Hepatocyte (in vitro differentiated cells): ENCODE results near the gene TMEM31. TPM values are rescaled to one million over a fixed set of nuclear protein-coding genes. Genes with fewer than 3 reads are reported as not detected.

ENCODE experiments used
- DNase-seq: peaks from one replicate; pipeline ENCODE4 v3.0.0-alpha.2; 2016; ENCODE audit warnings: low spot score
- H2AFZ ChIP-seq: fragments of 200-600 bp; sonication (generic); 2 replicates; pipeline ENCODE4 v1.6.0; 2016; ENCODE audit warnings: antibody characterized with exemption, mild to moderate bottlenecking
- H3K27ac ChIP-seq: fragments of 200-600 bp; sonication (generic); 2 replicates; pipeline ENCODE4 v1.5.1; 2016; ENCODE audit warnings: mild to moderate bottlenecking
- H3K27me3 ChIP-seq: fragments of 200-600 bp; sonication (generic); 2 replicates; pipeline ENCODE4 v1.6.1; 2016
- H3K36me3 ChIP-seq: fragments of 200-600 bp; sonication (generic); replicated peaks from 2 replicates; pipeline ENCODE4 v1.5.1; 2016; ENCODE audit warnings: low read depth; ENCODE audit not compliant: insufficient read depth
- H3K4me1 ChIP-seq: fragments of 200-600 bp; sonication (generic); 2 replicates; pipeline ENCODE4 v1.5.1; 2016; ENCODE audit warnings: mild to moderate bottlenecking, moderate library complexity; ENCODE audit not compliant: insufficient read depth
- H3K4me2 ChIP-seq: fragments of 200-600 bp; sonication (generic); 2 replicates; pipeline ENCODE4 v1.6.0; 2016
- H3K4me3 ChIP-seq: fragments of 200-600 bp; sonication (generic); 2 replicates; pipeline ENCODE4 v1.5.1; 2016; ENCODE audit warnings: mild to moderate bottlenecking
- H3K79me2 ChIP-seq: fragments of 200-600 bp; sonication (generic); 2 replicates; pipeline ENCODE4 v1.6.0; 2017; ENCODE audit warnings: mild to moderate bottlenecking
- H3K9me2 ChIP-seq: fragments of 200-600 bp; sonication (generic); replicated peaks from 2 replicates; pipeline ENCODE4 v1.6.0; 2017; ENCODE audit warnings: mild to moderate bottlenecking; ENCODE audit not compliant: insufficient read depth
- H3K9me3 ChIP-seq: fragments of 200-600 bp; sonication (generic); 2 replicates; pipeline ENCODE4 v1.5.1; 2016; ENCODE audit warnings: low read depth, mild to moderate bottlenecking
- H4K20me1 ChIP-seq: fragments of 200-600 bp; sonication (generic); 2 replicates; pipeline ENCODE4 v1.6.0; 2016; ENCODE audit warnings: mild to moderate bottlenecking; ENCODE audit not compliant: insufficient read depth, poor library complexity, severe bottlenecking
- CTCF ChIP-seq: fragments of 200-600 bp; sonication (generic); IDR thresholded peaks from 2 replicates; pipeline ENCODE4 v1.5.1; 2016; ENCODE audit warnings: antibody characterized with exemption, mild to moderate bottlenecking; ENCODE audit not compliant: poor library complexity
- EZH2 ChIP-seq: fragments of 200-600 bp; sonication (generic); IDR thresholded peaks from 2 replicates; pipeline ENCODE4 v1.6.1; 2016; ENCODE audit warnings: antibody characterized with exemption, mild to moderate bottlenecking, borderline replicate concordance
- EZH2phosphoT487 ChIP-seq: fragments of 200-600 bp; sonication (generic); IDR thresholded peaks from one replicate; pipeline ENCODE4 v1.6.1; 2018; ENCODE audit warnings: antibody characterized with exemption, mild to moderate bottlenecking, low read depth, moderate library complexity; ENCODE audit not compliant: unreplicated experiment, severe bottlenecking
- WGBS: methylation state at CpG from one replicate; pipeline ENCODE4 v1.1.6; 2016; ENCODE audit warnings: low lambda C conversion rate; ENCODE audit errors: missing lambda C conversion rate; 5-methylcytosine and 5-hydroxymethylcytosine counted together
- polyA plus RNA-seq: library from polyadenylated mRNA; unstranded; fragments of >200 nt; fragmentation: Nextera tagmentation; extraction: Ambion mirVana; gene quantifications from 2 replicates; pipeline ENCODE4 v1.2.1, GENCODE V29; 2016
- total RNA-seq: library from RNA; depleted of rRNA; stranded (reverse); fragments of >200 nt; gene quantifications from 2 replicates; pipeline ENCODE4 v1.2.3, GENCODE V29; 2014

TMEM31 gene
- total and polyA plus RNA-seq, 2 experiments from 2014 or later = 1.1 TPM; not detected in 1

- no peak overlapping the region for H3K27ac ChIP-seq
- no peaks in the 10 kb centered on the region for H3K27me3 ChIP-seq
- no peaks in the 10 kb centered on the region for H3K9me3 ChIP-seq
- no peaks in the 10 kb centered on the region for H3K4me1 ChIP-seq
- no peak overlapping the region for H2AFZ ChIP-seq
- no peak overlapping the region for H3K4me2 ChIP-seq
- 82% methylated on average over 3 of the region's 3 CpGs for WGBS
- DNase-seq = no peak
- H3K36me3 ChIP-seq = no peaks in the 10 kb centered on the region
- no peak overlapping the region for H3K4me3 ChIP-seq
- H3K9me2 ChIP-seq = no peaks in the 10 kb centered on the region
- H3K79me2 ChIP-seq = no peaks in the 10 kb centered on the region
- no peak for TF ChIP-seq EZH2phosphoT487
- no peak for TF ChIP-seq EZH2
- TF ChIP-seq CTCF = no peak
- H4K20me1 ChIP-seq = no peaks in the 10 kb centered on the region
Measured at GRCh38 chrX:103722505-103722904, 11.8 kb downstream of the TMEM31 start.

DNA sequence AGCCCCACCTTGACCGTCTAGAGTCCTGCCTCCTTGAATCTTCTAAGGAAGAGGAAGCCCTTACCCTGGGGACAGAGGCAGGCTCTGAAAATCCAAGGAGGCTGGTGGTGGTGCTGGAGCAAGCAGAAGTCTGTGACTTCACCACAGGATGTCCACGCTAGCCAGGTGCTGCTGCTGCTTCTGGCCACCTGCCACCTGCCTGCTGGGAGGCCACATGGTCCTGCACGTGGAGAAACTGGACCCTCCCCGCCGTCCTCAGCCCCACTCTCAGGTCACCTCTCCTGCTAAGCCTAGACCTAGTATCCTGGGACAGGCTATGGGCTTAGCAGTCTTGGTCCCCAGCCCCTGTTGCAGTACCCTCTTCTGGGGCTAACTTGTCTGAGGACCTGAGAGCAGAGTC, 15.8 kb downstream of the TMEM31 start:
- Histone ChIP-seq H3K79me2 (no peaks in the 10 kb centered on the region), H3K4me2 (no peak overlapping the region), H3K9me2 (no peaks in the 10 kb centered on the region), H4K20me1 (no peaks in the 10 kb centered on the region), H3K27me3 (peaks cover 8% of the 10 kb centered on the region), H2AFZ (no peak overlapping the region), H3K4me1 (no peaks in the 10 kb centered on the region), H3K27ac (no peak overlapping the region), H3K4me3 (no peak overlapping the region), H3K9me3 (no peaks in the 10 kb centered on the region), H3K36me3 (no peaks in the 10 kb centered on the region)
- no peak for TF ChIP-seq EZH2
- TF ChIP-seq CTCF = no peak
- no peak for TF ChIP-seq EZH2phosphoT487
- DNase-seq = no peak
- 80% methylated on average over 5 of the region's 5 CpGs for WGBS

DNA sequence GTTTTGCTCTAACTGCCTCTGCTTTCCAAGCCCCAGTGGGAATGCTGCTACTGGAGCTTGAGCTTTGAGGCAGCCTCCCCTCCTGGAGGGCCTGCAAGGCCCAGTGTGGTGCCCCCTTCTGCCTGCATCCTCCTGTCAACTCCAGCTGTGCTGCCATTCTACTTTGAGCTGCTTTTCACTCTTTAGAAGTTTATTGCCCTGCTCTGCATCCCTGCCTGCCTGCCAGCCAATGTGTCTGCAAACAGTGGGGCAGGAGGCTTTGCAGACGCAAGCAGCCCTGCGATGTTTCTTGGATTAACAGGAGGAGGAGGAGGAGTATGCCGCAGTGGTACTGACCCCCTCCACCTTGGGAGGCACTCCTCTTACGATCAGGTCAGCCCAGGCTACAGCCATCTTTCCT, 16.4 kb downstream of the TMEM31 start:
- no peaks in the 10 kb centered on the region for H3K79me2 ChIP-seq
- H3K36me3 ChIP-seq = no peaks in the 10 kb centered on the region
- 41% methylated on average over 4 of the region's 4 CpGs for WGBS
- no peak overlapping the region for H3K4me3 ChIP-seq
- DNase-seq = no peak
- H3K27me3 ChIP-seq = peaks cover 8% of the 10 kb centered on the region
- no peak overlapping the region for H3K27ac ChIP-seq
- H3K4me2 ChIP-seq = no peak overlapping the region
- H3K4me1 ChIP-seq = no peaks in the 10 kb centered on the region
- no peak overlapping the region for H2AFZ ChIP-seq
- H3K9me2 ChIP-seq = no peaks in the 10 kb centered on the region
- no peak for TF ChIP-seq EZH2
- TF ChIP-seq CTCF = no peak
- TF ChIP-seq EZH2phosphoT487 = no peak
- H3K9me3 ChIP-seq = no peaks in the 10 kb centered on the region
- H4K20me1 ChIP-seq = no peaks in the 10 kb centered on the region

DNA sequence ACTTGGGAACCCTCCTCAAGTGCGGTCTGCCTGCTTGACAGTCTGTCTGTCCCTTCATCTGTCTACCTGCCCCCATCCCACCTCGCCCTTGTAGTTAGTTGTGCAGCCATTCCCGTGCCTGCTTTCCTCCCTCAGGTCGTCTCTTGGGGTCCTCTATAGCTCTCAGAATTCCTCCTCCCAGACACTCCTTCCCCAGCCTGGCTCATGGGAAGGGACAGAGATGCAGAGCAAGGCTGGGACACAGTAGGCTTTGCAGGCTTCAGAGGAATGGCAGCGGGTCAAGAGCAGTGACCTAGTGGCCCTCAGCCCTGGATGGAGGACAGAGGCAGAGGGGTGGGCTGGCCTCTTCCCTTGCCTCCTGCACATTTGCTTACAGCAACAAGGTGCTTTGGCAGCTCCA, 18.3 kb downstream of the TMEM31 start:
- no peaks in the 10 kb centered on the region for H3K36me3 ChIP-seq
- DNase-seq = no peak
- TF ChIP-seq EZH2 = no peak
- TF ChIP-seq EZH2phosphoT487 = no peak
- no peak for TF ChIP-seq CTCF
- H3K79me2 ChIP-seq = no peaks in the 10 kb centered on the region
- H2AFZ ChIP-seq = no peak overlapping the region
- no peak overlapping the region for H3K27ac ChIP-seq
- H3K9me2 ChIP-seq = no peaks in the 10 kb centered on the region
- 47% methylated on average over 5 of the region's 5 CpGs for WGBS
- H3K4me2 ChIP-seq = no peak overlapping the region
- no peaks in the 10 kb centered on the region for H3K9me3 ChIP-seq
- no peaks in the 10 kb centered on the region for H3K4me1 ChIP-seq
- peaks cover 8% of the 10 kb centered on the region for H3K27me3 ChIP-seq
- no peak overlapping the region for H3K4me3 ChIP-seq
- no peaks in the 10 kb centered on the region for H4K20me1 ChIP-seq
